Measurements from ENCODE around the gene HIVEP3.

Gene HIVEP3

GRCh38 chr1:41711581-41711980, 207.1 kb downstream of the HIVEP3 start:
- TF ChIP-seq, protein P1, sequence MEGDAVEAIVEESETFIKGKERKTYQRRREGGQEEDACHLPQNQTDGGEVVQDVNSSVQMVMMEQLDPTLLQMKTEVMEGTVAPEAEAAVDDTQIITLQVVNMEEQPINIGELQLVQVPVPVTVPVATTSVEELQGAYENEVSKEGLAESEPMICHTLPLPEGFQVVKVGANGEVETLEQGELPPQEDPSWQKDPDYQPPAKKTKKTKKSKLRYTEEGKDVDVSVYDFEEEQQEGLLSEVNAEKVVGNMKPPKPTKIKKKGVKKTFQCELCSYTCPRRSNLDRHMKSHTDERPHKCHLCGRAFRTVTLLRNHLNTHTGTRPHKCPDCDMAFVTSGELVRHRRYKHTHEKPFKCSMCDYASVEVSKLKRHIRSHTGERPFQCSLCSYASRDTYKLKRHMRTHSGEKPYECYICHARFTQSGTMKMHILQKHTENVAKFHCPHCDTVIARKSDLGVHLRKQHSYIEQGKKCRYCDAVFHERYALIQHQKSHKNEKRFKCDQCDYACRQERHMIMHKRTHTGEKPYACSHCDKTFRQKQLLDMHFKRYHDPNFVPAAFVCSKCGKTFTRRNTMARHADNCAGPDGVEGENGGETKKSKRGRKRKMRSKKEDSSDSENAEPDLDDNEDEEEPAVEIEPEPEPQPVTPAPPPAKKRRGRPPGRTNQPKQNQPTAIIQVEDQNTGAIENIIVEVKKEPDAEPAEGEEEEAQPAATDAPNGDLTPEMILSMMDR (conservative IDR thresholded peaks at IDR 0.05; ENCODE audit: low read depth, low read length): no peak
- Histone ChIP-seq H3K36me3 (ENCODE audit: insufficient read depth) (no peaks in the 10 kb centered on the region), H4K20me1 (ENCODE audit: insufficient read depth) (no peaks in the 10 kb centered on the region), H3K79me2 (ENCODE audit: insufficient read depth, low read depth) (no peaks in the 10 kb centered on the region), H3K4me2 (no peak overlapping the region), H3K27me3 (ENCODE audit: insufficient read depth, low read depth) (no peaks in the 10 kb centered on the region), H2AFZ (ENCODE audit: low read depth) (no peak overlapping the region), H3K4me1 (ENCODE audit: low read depth, poor library complexity, severe bottlenecking) (peaks cover 6% of the 10 kb centered on the region), H3K4me3 (IDR thresholded peaks at IDR 0.05; ENCODE audit: insufficient read depth, low read depth, low read length) (no peak overlapping the region), H3K27ac (no peak overlapping the region), H3K9ac (no peak overlapping the region)

DNA sequence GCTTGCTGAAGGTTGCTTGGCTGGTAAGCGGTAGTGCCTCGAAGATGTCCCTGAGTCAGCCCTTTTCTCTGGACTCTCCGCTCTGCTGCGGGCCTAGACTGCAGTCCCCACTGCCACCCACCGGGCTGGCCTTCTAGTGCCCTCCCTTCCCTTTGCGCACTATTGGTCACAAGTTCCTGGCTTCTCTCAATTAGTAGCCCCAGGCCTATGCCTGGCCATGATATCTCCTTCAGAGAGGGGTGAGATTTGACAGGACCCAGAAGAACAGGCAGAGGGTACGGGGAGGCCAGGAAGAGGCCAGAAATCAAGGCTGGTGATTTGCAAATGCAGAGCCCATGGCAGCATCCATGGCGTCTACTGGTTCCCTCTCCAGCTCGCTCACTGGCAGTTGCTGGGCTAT, 207.7 kb downstream of the HIVEP3 start:
- Histone ChIP-seq H3K27ac (no peak overlapping the region), H3K4me3 (IDR thresholded peaks at IDR 0.05; ENCODE audit: insufficient read depth, low read depth, low read length) (no peak overlapping the region), H3K9ac (no peak overlapping the region), H2AFZ (ENCODE audit: low read depth) (no peak overlapping the region), H3K79me2 (ENCODE audit: insufficient read depth, low read depth) (no peaks in the 10 kb centered on the region), H4K20me1 (ENCODE audit: insufficient read depth) (no peaks in the 10 kb centered on the region), H3K36me3 (ENCODE audit: insufficient read depth) (no peaks in the 10 kb centered on the region), H3K4me1 (ENCODE audit: low read depth, poor library complexity, severe bottlenecking) (peaks cover 6% of the 10 kb centered on the region), H3K27me3 (ENCODE audit: insufficient read depth, low read depth) (no peaks in the 10 kb centered on the region), H3K4me2 (no peak overlapping the region)
- TF ChIP-seq, protein P1 (conservative IDR thresholded peaks at IDR 0.05; ENCODE audit: low read depth, low read length): no peak

DNA sequence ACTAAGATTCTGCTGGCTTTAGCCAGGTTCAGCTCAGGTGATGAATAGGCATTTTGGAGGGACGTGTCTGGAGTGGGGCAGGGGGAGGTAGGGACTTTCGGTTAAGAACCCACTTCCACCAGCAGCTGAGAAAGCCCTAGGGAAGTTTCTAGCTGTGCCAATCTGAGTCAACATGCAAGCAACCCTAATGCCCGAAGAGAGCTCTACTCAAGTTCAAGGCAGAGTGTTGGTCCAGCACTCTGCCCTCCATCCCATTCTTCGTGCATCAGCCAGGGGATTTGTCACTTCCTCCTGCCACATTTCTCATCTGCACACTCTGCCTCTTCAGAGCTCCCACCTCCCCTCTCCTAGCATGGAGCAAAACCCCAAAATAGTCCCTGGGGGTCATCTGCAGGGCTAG, 208.8 kb downstream of the HIVEP3 start:
- no peaks in the 10 kb centered on the region for H3K36me3 ChIP-seq (ENCODE audit: insufficient read depth)
- no peak overlapping the region for H3K4me3 ChIP-seq (IDR thresholded peaks at IDR 0.05; ENCODE audit: insufficient read depth, low read depth, low read length)
- no peaks in the 10 kb centered on the region for H3K79me2 ChIP-seq (ENCODE audit: insufficient read depth, low read depth)
- H3K27ac ChIP-seq: no peak overlapping the region
- no peaks in the 10 kb centered on the region for H4K20me1 ChIP-seq (ENCODE audit: insufficient read depth)
- H3K4me1 ChIP-seq (ENCODE audit: low read depth, poor library complexity, severe bottlenecking): no peaks in the 10 kb centered on the region
- no peak overlapping the region for H2AFZ ChIP-seq (ENCODE audit: low read depth)
- no peaks in the 10 kb centered on the region for H3K27me3 ChIP-seq (ENCODE audit: insufficient read depth, low read depth)
- no peak overlapping the region for H3K4me2 ChIP-seq
- H3K9ac ChIP-seq: no peak overlapping the region
- TF ChIP-seq, protein P1 (conservative IDR thresholded peaks at IDR 0.05; ENCODE audit: low read depth, low read length): no peak

DNA sequence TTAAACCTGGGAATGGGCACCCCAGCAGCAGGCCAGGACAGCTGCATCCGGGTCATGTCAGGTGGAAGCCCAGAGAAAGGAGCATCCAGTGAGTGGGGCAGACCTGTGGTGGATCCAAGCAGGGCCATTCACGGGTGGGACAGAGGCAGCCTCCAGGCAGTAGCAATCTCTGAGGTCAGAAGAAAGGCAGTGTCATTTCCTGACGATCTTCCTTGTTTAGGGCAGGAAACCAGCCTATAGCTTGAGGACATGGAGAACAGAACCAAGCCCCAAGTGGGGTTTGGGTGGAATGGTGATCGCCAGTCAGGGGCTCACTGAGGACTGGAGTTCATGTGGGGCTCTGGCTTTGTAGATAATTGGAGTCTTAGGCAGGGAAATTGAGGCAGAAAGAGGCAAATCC, 209.4 kb downstream of the HIVEP3 start:
- no peaks in the 10 kb centered on the region for H3K79me2 ChIP-seq (ENCODE audit: insufficient read depth, low read depth)
- no peak overlapping the region for H3K4me2 ChIP-seq
- H2AFZ ChIP-seq (ENCODE audit: low read depth): no peak overlapping the region
- H3K4me3 ChIP-seq (IDR thresholded peaks at IDR 0.05; ENCODE audit: insufficient read depth, low read depth, low read length): no peak overlapping the region
- H3K4me1 ChIP-seq (ENCODE audit: low read depth, poor library complexity, severe bottlenecking): no peaks in the 10 kb centered on the region
- TF ChIP-seq, protein P1 (conservative IDR thresholded peaks at IDR 0.05; ENCODE audit: low read depth, low read length): no peak
- H4K20me1 ChIP-seq (ENCODE audit: insufficient read depth): no peaks in the 10 kb centered on the region
- no peaks in the 10 kb centered on the region for H3K27me3 ChIP-seq (ENCODE audit: insufficient read depth, low read depth)
- no peak overlapping the region for H3K27ac ChIP-seq
- no peaks in the 10 kb centered on the region for H3K36me3 ChIP-seq (ENCODE audit: insufficient read depth)
- no peak overlapping the region for H3K9ac ChIP-seq

Measured in KMS-11 (cell line).